Measurements from ENCODE around the gene CCL21. TPM values are rescaled to one million over a fixed set of nuclear protein-coding genes. Genes with fewer than 3 reads are reported as not detected.

CCL21 gene
- total RNA-seq, 2 donors from 2014 or later = 7.2 to 24.5 TPM

DNA sequence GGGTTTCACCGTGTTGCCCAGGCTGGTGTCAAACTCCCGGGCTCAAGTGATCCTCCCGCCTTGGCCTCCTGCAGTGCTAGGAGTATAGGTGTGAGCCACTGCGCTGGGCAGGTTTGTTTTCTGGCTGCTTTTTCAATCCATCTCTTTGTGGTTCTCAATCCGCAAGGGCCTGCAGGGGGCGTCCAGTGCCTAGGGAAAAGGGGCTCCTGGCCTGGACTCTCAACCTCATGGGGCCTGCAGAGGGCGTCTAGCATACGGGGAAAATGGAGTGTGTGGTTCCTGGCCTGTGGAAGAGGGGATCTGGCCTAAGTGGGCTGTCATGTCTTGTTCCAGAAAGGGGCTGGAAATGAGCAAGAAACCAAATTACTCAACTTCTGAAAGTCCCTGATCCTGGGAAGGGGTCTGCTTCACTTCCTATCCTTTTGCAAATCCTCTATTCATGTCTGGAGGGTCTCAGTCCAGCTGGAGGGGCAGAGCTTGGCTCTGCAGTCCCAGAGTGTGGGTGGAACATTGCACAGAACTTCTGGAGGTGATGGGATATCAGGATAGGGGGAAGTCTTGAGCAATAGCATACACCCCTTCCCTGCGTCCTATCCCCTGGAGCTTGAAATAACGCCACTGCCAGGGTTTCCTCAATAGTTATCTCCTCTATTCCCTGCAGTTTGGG, 34.8 kb downstream of the CCL21 start:
- H3K9me3 ChIP-seq = no peaks in the 10 kb centered on the region
- no peak overlapping the region for H3K27ac ChIP-seq
- DNase-seq (ENCODE audit: low spot score) = no peak
- H3K4me1 ChIP-seq (replicated peaks) = no peaks in the 10 kb centered on the region
- no peaks in the 10 kb centered on the region for H3K36me3 ChIP-seq
- no peak overlapping the region for H3K4me3 ChIP-seq
- no peaks in the 10 kb centered on the region for H3K27me3 ChIP-seq (replicated peaks; ENCODE audit: insufficient read depth)
- intact Hi-C loops (cut with DNase I) = no loop called here
- 53% methylated on average over 10 of the region's 10 CpGs for WGBS
- TF ChIP-seq POLR2A (IDR thresholded peaks at IDR 0.05) = no peak
- TF ChIP-seq, protein P1, sequence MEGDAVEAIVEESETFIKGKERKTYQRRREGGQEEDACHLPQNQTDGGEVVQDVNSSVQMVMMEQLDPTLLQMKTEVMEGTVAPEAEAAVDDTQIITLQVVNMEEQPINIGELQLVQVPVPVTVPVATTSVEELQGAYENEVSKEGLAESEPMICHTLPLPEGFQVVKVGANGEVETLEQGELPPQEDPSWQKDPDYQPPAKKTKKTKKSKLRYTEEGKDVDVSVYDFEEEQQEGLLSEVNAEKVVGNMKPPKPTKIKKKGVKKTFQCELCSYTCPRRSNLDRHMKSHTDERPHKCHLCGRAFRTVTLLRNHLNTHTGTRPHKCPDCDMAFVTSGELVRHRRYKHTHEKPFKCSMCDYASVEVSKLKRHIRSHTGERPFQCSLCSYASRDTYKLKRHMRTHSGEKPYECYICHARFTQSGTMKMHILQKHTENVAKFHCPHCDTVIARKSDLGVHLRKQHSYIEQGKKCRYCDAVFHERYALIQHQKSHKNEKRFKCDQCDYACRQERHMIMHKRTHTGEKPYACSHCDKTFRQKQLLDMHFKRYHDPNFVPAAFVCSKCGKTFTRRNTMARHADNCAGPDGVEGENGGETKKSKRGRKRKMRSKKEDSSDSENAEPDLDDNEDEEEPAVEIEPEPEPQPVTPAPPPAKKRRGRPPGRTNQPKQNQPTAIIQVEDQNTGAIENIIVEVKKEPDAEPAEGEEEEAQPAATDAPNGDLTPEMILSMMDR (IDR thresholded peaks at IDR 0.05) = peak in 3 of 4 experiments; percentile 29 to 52 (median 45)

DNA sequence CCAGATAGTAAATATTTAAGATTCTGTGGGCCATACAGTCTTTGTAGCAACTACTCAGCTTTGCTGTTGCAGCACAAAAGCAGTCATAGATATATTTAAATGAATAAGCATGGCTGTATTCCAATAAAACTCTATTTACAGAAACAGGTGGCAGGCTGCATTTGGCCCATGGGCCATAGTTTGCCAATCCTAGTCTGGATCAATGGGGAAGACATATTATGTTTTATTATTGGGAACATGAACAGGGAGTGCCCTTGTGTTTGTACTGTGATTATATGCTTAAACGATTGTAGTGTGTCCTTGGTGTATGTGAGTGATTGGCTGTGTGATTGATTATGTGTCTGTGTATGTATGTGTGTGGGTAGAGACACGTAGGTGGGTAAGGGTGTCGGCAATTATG, 35.5 kb downstream of the CCL21 start:
- no peak for DNase-seq (ENCODE audit: low spot score)
- no peaks in the 10 kb centered on the region for H3K27me3 ChIP-seq (replicated peaks; ENCODE audit: insufficient read depth)
- no peaks in the 10 kb centered on the region for H3K9me3 ChIP-seq
- no peak overlapping the region for H3K27ac ChIP-seq
- intact Hi-C loops (cut with DNase I) = no loop called here
- TF ChIP-seq, protein P1 (IDR thresholded peaks at IDR 0.05) = no peak
- TF ChIP-seq POLR2A (IDR thresholded peaks at IDR 0.05) (no peak), POLR2AphosphoS5 (IDR thresholded peaks at IDR 0.05) (no peak)
- H3K36me3 ChIP-seq = no peaks in the 10 kb centered on the region
- H3K4me3 ChIP-seq = no peak overlapping the region
- 75% methylated on average over 3 of the region's 3 CpGs for WGBS
- H3K4me1 ChIP-seq (replicated peaks) = no peaks in the 10 kb centered on the region

DNA sequence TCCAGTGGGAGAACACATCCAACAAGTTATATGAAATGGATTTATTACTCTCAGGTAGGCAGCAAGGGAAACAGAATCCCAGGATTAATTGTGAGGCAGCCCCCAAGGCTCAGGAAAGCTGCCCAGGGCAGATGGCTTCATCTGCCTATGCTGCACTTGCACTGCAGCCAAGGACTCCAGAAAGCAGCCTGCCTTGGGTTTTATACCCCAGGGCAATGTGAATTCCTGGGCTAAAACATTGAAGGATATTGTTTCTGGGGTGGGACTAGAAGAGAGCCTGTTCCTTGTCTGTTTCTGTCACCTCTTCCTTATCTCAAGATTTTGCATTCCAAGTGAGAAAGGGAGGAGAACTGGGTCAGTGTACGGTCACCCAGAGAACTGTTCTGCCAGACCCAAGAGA, 38.6 kb downstream of the CCL21 start:
- intact Hi-C loops (cut with DNase I) = no loop called here
- Histone ChIP-seq H3K9me3 (no peaks in the 10 kb centered on the region), H3K4me1 (replicated peaks) (peaks cover 7% of the 10 kb centered on the region), H3K4me3 (no peak overlapping the region), H3K36me3 (no peaks in the 10 kb centered on the region), H3K27ac (no peak overlapping the region), H3K27me3 (replicated peaks; ENCODE audit: insufficient read depth) (no peaks in the 10 kb centered on the region)
- DNase-seq (ENCODE audit: low spot score) = no peak
- 67% methylated on average over 1 of the region's 1 CpG for WGBS
- TF ChIP-seq POLR2AphosphoS5 (IDR thresholded peaks at IDR 0.05) (no peak), POLR2A (IDR thresholded peaks at IDR 0.05) (no peak)
- TF ChIP-seq, protein P1 (IDR thresholded peaks at IDR 0.05) = no peak

DNA sequence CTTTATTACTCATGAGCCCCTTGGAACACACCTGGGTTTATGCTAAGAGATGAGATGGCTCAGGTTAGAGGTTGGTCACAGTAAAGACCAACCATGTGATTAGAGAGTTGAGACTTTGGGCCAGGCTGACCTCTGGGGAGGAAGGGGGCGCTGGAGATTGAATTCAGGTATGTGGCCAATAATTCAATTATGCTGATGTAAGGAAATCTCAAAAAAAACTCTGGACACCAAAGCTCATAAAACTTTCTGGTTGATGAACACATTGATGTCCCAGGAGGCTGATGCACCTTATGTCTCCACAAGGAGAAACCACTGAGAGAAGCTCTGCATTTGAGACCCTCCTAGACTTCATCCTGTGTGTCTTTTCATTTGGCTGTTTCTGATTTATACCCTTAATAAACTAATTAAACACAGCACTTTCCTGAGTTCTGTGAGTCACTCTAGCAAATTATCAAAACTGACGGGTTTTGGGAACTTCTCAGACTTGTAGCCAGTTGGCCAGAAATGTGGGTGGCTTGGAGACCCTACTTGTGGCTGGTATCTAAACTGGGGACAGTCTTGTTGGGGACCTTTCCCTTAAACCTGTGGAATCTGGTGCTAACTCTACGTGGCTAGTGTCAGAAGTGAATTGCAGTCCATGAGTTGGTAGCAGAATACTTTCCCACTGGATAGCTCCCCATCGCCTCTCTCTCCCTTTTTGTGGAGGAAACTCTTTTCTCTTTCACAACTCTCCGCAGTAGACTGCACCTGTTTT, 40.0 kb downstream of the CCL21 start:
- DNase-seq (ENCODE audit: low spot score) = no peak
- over 99% methylated on average over 5 of the region's 5 CpGs for WGBS
- no peaks in the 10 kb centered on the region for H3K9me3 ChIP-seq
- no peaks in the 10 kb centered on the region for H3K36me3 ChIP-seq
- no peaks in the 10 kb centered on the region for H3K27me3 ChIP-seq (replicated peaks; ENCODE audit: insufficient read depth)
- intact Hi-C loops (cut with DNase I) = loop anchor here (5.0 kb wide), 1 partner anchor 32 kb away; no protein-coding TSS in a partner anchor
- peaks cover 7% of the 10 kb centered on the region for H3K4me1 ChIP-seq (replicated peaks)
- H3K4me3 ChIP-seq = no peak overlapping the region
- TF ChIP-seq, protein P1 (IDR thresholded peaks at IDR 0.05) = no peak
- TF ChIP-seq POLR2AphosphoS5 (IDR thresholded peaks at IDR 0.05) = no peak
- TF ChIP-seq POLR2A (IDR thresholded peaks at IDR 0.05) = no peak
- H3K27ac ChIP-seq = no peak overlapping the region

Data from prostate gland (tissue), 2 donors.